Measurements from ENCODE around the gene LGI2.

- TF ChIP-seq, protein P1, sequence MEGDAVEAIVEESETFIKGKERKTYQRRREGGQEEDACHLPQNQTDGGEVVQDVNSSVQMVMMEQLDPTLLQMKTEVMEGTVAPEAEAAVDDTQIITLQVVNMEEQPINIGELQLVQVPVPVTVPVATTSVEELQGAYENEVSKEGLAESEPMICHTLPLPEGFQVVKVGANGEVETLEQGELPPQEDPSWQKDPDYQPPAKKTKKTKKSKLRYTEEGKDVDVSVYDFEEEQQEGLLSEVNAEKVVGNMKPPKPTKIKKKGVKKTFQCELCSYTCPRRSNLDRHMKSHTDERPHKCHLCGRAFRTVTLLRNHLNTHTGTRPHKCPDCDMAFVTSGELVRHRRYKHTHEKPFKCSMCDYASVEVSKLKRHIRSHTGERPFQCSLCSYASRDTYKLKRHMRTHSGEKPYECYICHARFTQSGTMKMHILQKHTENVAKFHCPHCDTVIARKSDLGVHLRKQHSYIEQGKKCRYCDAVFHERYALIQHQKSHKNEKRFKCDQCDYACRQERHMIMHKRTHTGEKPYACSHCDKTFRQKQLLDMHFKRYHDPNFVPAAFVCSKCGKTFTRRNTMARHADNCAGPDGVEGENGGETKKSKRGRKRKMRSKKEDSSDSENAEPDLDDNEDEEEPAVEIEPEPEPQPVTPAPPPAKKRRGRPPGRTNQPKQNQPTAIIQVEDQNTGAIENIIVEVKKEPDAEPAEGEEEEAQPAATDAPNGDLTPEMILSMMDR (IDR thresholded peaks at IDR 0.05) = no peak
- no peak for TF ChIP-seq EZH2 (IDR thresholded peaks at IDR 0.05)
Measured at GRCh38 chr4:25013756-25014661, 16.7 kb downstream of the LGI2 start.
